B cell (primary cell): ENCODE data around the gene TSPAN18. TPM values are rescaled to one million over a fixed set of nuclear protein-coding genes. Genes with fewer than 3 reads are reported as not detected.

Experiments
- ATAC-seq: fragments of 200-7000 bp; cut with Tn5 transposase; one replicate; pipeline ENCODE4 v1.10.0; 2021; ENCODE audit warnings: low read depth, mild to moderate bottlenecking, moderate number of reproducible peaks, moderate library complexity
- CTCF ChIA-PET: fragments of 350-600 bp; sonication (Branson Sonifier 250); formaldehyde crosslinking; loops from one replicate; lab custom pipeline; 2021; ENCODE audit warnings: antibody characterized with exemption, inconsistent platforms; lab: Charles Lee
- POLR2A ChIA-PET: fragments of 350-600 bp; sonication (Branson Sonifier 250); formaldehyde crosslinking; loops from one replicate; lab custom pipeline; 2021; ENCODE audit warnings: antibody characterized with exemption; lab: Charles Lee
- DNase-seq: peaks from one replicate; pipeline ENCODE4 v3.0.0; 2013
- H2AFZ ChIP-seq: 2 replicates; pipeline ENCODE4 v1.6.1; 2012; ENCODE audit warnings: mild to moderate bottlenecking, low read depth, low read length; ENCODE audit not compliant: insufficient read depth, poor library complexity, severe bottlenecking
- H3K27ac ChIP-seq, 2 donors: 1 replicate in 1 of 2; 2 replicates in 1 of 2; pipeline ENCODE4 v1.5.1; 2012 to 2013; ENCODE audit warnings: low read length in 2 of 2, mild to moderate bottlenecking in 2 of 2, moderate library complexity in 1 of 2
- H3K27me3 ChIP-seq, 4 experiments: fragments of 200-600 bp in 1 of 4; sonication (generic) in 1 of 4; replicated peaks in 1 of 4; 1 replicate in 2 of 4; 2 replicates in 2 of 4; pipeline versions ENCODE4 v1.6.1 to v1.7.0; 2013 to 2016; ENCODE audit warnings: low read length in 3 of 4, mild to moderate bottlenecking in 2 of 4, mixed read lengths in 1 of 4, moderate library complexity in 1 of 4; ENCODE audit not compliant: insufficient read depth in 4 of 4, control insufficient read depth in 3 of 4; ENCODE audit errors: control extremely low read depth in 1 of 4
- H3K36me3 ChIP-seq, 2 experiments: replicated peaks in 1 of 2; 1 replicate in 1 of 2; 2 replicates in 1 of 2; pipeline versions ENCODE4 v1.6.1 to v1.7.1; 2013; ENCODE audit warnings: low read length in 1 of 2; ENCODE audit not compliant: insufficient read depth in 2 of 2, control insufficient read depth in 1 of 2; ENCODE audit errors: control extremely low read depth in 1 of 2, extremely low read depth in 1 of 2
- H3K4me1 ChIP-seq, 2 donors: fragments of 200-600 bp in 1 of 2; sonication (generic) in 1 of 2; 1 replicate in 1 of 2; 2 replicates in 1 of 2; pipeline versions ENCODE4 v1.5.1 to v1.6.1; 2013 to 2017; ENCODE audit warnings: low read length in 2 of 2; ENCODE audit not compliant: control insufficient read depth in 2 of 2, insufficient read depth in 2 of 2
- H3K4me2 ChIP-seq: replicated peaks from 2 replicates; pipeline ENCODE3; 2012; ENCODE audit warnings: mild to moderate bottlenecking, low read depth, low read length; ENCODE audit not compliant: poor library complexity, severe bottlenecking
- H3K4me3 ChIP-seq, 5 experiments: fragments of 200-600 bp in 1 of 5; sonication (generic) in 1 of 5; 1 replicate in 3 of 5; 2 replicates in 2 of 5; pipeline versions ENCODE4 v1.5.1 to v1.7.0; 2011 to 2016; ENCODE audit warnings: low read length in 4 of 5, mild to moderate bottlenecking in 4 of 5, low read depth in 2 of 5, control low read depth in 1 of 5, moderate library complexity in 1 of 5; ENCODE audit not compliant: insufficient read depth in 1 of 5; ENCODE audit errors: control extremely low read depth in 1 of 5, extremely low read depth in 1 of 5
- H3K79me2 ChIP-seq: fragments of 200-600 bp; sonication (generic); one replicate; pipeline ENCODE4 v1.6.0; 2016; ENCODE audit warnings: low read length; ENCODE audit not compliant: control insufficient read depth, insufficient read depth
- H3K9ac ChIP-seq: fragments of 200-600 bp; sonication (generic); 2 replicates; pipeline ENCODE4 v1.6.1; 2017; ENCODE audit warnings: mild to moderate bottlenecking, low read length, moderate library complexity
- H3K9me3 ChIP-seq, 3 donors: one replicate each; pipeline versions ENCODE4 v1.6.1 to v1.7.1; 2013; ENCODE audit warnings: low read length in 2 of 3; ENCODE audit not compliant: control insufficient read depth in 2 of 3, insufficient read depth in 1 of 3; ENCODE audit errors: control extremely low read depth in 1 of 3
- H4K20me1 ChIP-seq: 2 replicates; pipeline ENCODE4 v1.6.0; 2012; ENCODE audit warnings: mild to moderate bottlenecking, low read length; ENCODE audit not compliant: insufficient read depth, control insufficient read depth, poor library complexity, severe bottlenecking
- H3K27ac Mint-ChIP-seq: one replicate; pipeline ENCODE4 v1.8.0; 2021; ENCODE audit warnings: mixed read lengths
- H3K27me3 Mint-ChIP-seq: one replicate; pipeline ENCODE4 v1.8.0; 2021; ENCODE audit warnings: mixed read lengths
- H3K4me1 Mint-ChIP-seq: one replicate; pipeline ENCODE4 v1.8.0; 2021; ENCODE audit warnings: mixed read lengths
- H3K4me3 Mint-ChIP-seq: one replicate; pipeline ENCODE4 v1.8.0; 2021; ENCODE audit warnings: mixed read lengths
- H3K9me3 Mint-ChIP-seq: one replicate; pipeline ENCODE4 v1.8.0; 2022; ENCODE audit warnings: mixed read lengths; ENCODE audit not compliant: insufficient read depth
- EZH2 ChIP-seq: IDR thresholded peaks from 2 replicates; pipeline ENCODE4 v1.6.1; 2012; ENCODE audit warnings: borderline replicate concordance, low read depth, mild to moderate bottlenecking, moderate library complexity, low read length; ENCODE audit not compliant: insufficient read depth, poor library complexity, severe bottlenecking
- WGBS: methylation state at CpG from one replicate; pipeline ENCODE4 v1.1.5; 2013; ENCODE audit warnings: missing lambda C conversion rate; ENCODE audit not compliant: insufficient coverage; 5-methylcytosine and 5-hydroxymethylcytosine counted together
- intact Hi-C: fragments of 100-400 bp; cut with micrococcal nuclease; formaldehyde crosslinking; loops from one replicate; pipeline ENCODE4 v1.10.0; 2022
- polyA plus RNA-seq: library from polyadenylated mRNA; depleted of rRNA; stranded (reverse); fragments of >200 nt; gene quantifications from 2 replicates; pipeline ENCODE4 v1.2.3, GENCODE V29; 2012
- total RNA-seq, 2 donors: library from RNA; stranded (reverse); fragments of 120-200 nt in 1 of 2; gene quantifications; 1 replicate in 1 of 2; 2 replicates in 1 of 2; pipeline versions ENCODE4 v1.2.3 to v1.2.4, GENCODE V29; 2013 to 2022
- TF ChIP-seq, protein P1 (sequence below): fragments of 200-600 bp; IDR thresholded peaks from one replicate; pipeline ENCODE4 v1.8.0; 2022; ENCODE audit warnings: antibody characterized with exemption, mild to moderate bottlenecking

The TSPAN18 gene
- total and polyA plus RNA-seq, 2 donors (not counting 1 experiment from before 2014, with no cell fraction given) = 0.75 to 2.0 TPM

DNA sequence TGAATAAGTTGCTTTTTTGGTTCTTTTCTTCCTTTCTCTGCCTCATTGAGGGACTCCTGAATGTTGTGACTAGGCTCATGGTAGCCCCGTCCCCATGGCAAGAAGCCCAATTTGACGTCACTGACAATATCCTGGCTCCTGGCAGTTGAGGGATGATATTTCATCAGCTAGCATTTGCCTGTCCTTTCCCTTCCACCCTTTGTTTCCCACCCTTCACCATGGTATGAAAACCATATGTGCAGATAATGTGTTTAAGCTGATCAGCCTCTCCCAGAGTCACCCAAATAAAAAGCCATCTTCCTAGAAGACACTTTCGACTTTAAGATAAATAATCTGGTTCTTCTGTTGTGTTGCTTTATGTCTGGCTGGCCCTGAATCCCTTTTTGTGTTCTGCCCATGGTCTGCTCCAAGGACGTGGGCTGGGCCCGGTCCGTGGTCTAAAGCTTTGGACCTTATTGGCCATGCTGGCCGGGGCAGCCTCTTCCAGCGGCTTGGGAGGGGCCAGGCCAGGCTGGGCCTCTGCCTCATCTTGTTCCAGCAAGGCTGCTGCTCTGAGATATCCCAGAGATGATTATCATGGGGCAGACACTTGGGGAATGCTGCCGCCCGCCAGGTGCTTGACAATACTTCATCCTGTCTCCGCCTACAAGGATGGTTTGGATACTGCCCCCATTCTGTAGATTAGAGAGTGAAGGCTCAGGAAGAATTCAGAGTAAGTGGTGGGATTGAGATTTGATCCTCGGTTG, 5.1 kb downstream of the TSPAN18 start:
- peaks cover 0 to 19% (median 8%) of the 10 kb centered on the region in 4 experiments for H3K27me3 ChIP-seq
- Mint-ChIP-seq H3K9me3 (no peaks in the 10 kb centered on the region), H3K27ac (no peak overlapping the region), H3K4me1 (peaks cover 10% of the 10 kb centered on the region), H3K4me3 (no peak overlapping the region), H3K27me3 (peaks cover 19% of the 10 kb centered on the region)
- no peak overlapping the region for H3K4me3 ChIP-seq
- ChIA-PET CTCF (no interaction called here), POLR2A (no interaction called here)
- no peak for TF ChIP-seq EZH2
- TF ChIP-seq, protein P1, sequence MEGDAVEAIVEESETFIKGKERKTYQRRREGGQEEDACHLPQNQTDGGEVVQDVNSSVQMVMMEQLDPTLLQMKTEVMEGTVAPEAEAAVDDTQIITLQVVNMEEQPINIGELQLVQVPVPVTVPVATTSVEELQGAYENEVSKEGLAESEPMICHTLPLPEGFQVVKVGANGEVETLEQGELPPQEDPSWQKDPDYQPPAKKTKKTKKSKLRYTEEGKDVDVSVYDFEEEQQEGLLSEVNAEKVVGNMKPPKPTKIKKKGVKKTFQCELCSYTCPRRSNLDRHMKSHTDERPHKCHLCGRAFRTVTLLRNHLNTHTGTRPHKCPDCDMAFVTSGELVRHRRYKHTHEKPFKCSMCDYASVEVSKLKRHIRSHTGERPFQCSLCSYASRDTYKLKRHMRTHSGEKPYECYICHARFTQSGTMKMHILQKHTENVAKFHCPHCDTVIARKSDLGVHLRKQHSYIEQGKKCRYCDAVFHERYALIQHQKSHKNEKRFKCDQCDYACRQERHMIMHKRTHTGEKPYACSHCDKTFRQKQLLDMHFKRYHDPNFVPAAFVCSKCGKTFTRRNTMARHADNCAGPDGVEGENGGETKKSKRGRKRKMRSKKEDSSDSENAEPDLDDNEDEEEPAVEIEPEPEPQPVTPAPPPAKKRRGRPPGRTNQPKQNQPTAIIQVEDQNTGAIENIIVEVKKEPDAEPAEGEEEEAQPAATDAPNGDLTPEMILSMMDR = no peak
- no peaks in the 10 kb centered on the region for H3K9me3 ChIP-seq
- intact Hi-C loops = no loop called here
- no peaks in the 10 kb centered on the region for H3K79me2 ChIP-seq
- H3K27ac ChIP-seq = no peak overlapping the region
- H3K4me1 ChIP-seq = peaks cover 7 to 9% of the 10 kb centered on the region in 2 donors
- no peaks in the 10 kb centered on the region for H4K20me1 ChIP-seq
- ATAC-seq (no peak), DNase-seq (no peak)
- H2AFZ ChIP-seq = no peak overlapping the region
- no peak overlapping the region for H3K9ac ChIP-seq
- no peak overlapping the region for H3K4me2 ChIP-seq
- no peaks in the 10 kb centered on the region for H3K36me3 ChIP-seq
- WGBS = 88% methylated on average over 8 of the region's 12 CpGs

- ATAC-seq (no peak), DNase-seq (no peak)
- no peak overlapping the region for H3K27ac ChIP-seq
- H2AFZ ChIP-seq = no peak overlapping the region
- H3K79me2 ChIP-seq = no peaks in the 10 kb centered on the region
- no peak overlapping the region for H3K4me2 ChIP-seq
- H3K9ac ChIP-seq = no peak overlapping the region
- TF ChIP-seq EZH2 = no peak
- TF ChIP-seq, protein P1 = no peak
- no peak overlapping the region for H3K4me3 ChIP-seq
- no peak overlapping the region for H3K4me3 Mint-ChIP-seq
- peaks cover 6 to 7% of the 10 kb centered on the region in 2 donors for H3K4me1 ChIP-seq
- H4K20me1 ChIP-seq = no peaks in the 10 kb centered on the region
- POLR2A ChIA-PET = no interaction called here
- H3K27me3 ChIP-seq = peaks cover 0 to 17% (median 8%) of the 10 kb centered on the region in 4 experiments
- no peaks in the 10 kb centered on the region for H3K9me3 ChIP-seq
- intact Hi-C loops = no loop called here
- peaks cover 24% of the 10 kb centered on the region for H3K27me3 Mint-ChIP-seq
- no peaks in the 10 kb centered on the region for H3K9me3 Mint-ChIP-seq
- 96% methylated on average over 4 of the region's 5 CpGs for WGBS
- H3K4me1 Mint-ChIP-seq = peaks cover 10% of the 10 kb centered on the region
- no peaks in the 10 kb centered on the region for H3K36me3 ChIP-seq
- CTCF ChIA-PET = no interaction called here
- no peak overlapping the region for H3K27ac Mint-ChIP-seq
Measured at GRCh38 chr11:44732564-44732963, 5.8 kb downstream of the TSPAN18 start.
